Endothelial cell of umbilical vein (primary cell): Measurements from ENCODE around the gene ACTG2. TPM values are rescaled to one million over a fixed set of nuclear protein-coding genes. Genes with fewer than 3 reads are reported as not detected.

Source experiments
- BruUV-seq: library from RNA; stranded (reverse); fragments of 400-500 nt; replicated peaks from 2 replicates; lab custom pipeline; 2021; lab: Mats Ljungman, UMichigan
- CTCF ChIA-PET: fragments of 300-600, 350-600 bp; sonication (Branson Sonifier 250); formaldehyde crosslinking; loops from one replicate; lab custom pipeline; 2021; ENCODE audit warnings: antibody characterized with exemption, inconsistent platforms; lab: Charles Lee
- POLR2A ChIA-PET: fragments of 300-600, 350-600 bp; sonication (Branson Sonifier 250); formaldehyde crosslinking; loops from one replicate; lab custom pipeline; 2021; ENCODE audit warnings: antibody characterized with exemption, inconsistent platforms; lab: Charles Lee
- DNase-seq: peaks from one replicate; pipeline ENCODE4 v3.0.0-alpha.2; 2011; ENCODE audit warnings: low read depth, low spot score
- FAIRE-seq: peaks from 2 replicates; lab custom pipeline; 2011; peaks lifted over from hg19 to GRCh38; lab: Jason Lieb, UNC
- H2AFZ ChIP-seq: 2 replicates; pipeline ENCODE4 v1.6.0; 2012; ENCODE audit warnings: low read depth, low read length, control low read depth, inconsistent platforms
- H3K27ac ChIP-seq: 2 replicates; pipeline ENCODE4 v1.5.1; 2011; ENCODE audit warnings: low read depth, mild to moderate bottlenecking, control low read depth, low read length, moderate library complexity; ENCODE audit not compliant: insufficient read depth
- H3K27me3 ChIP-seq, 2 experiments: 2 replicates each; pipeline versions ENCODE4 v1.6.0 to v1.6.1; 2011; ENCODE audit warnings: low read length in 2 of 2, mixed read lengths in 1 of 2; ENCODE audit not compliant: control insufficient read depth in 2 of 2, insufficient read depth in 2 of 2
- H3K36me3 ChIP-seq, 2 experiments: 2 replicates in 1 of 2; 3 replicates in 1 of 2; pipeline ENCODE4 v1.5.1; 2011; ENCODE audit warnings: low read length in 2 of 2, mild to moderate bottlenecking in 1 of 2, moderate library complexity in 1 of 2; ENCODE audit not compliant: control insufficient read depth in 2 of 2, insufficient read depth in 2 of 2; ENCODE audit errors: extremely low read depth in 1 of 2
- H3K4me1 ChIP-seq: 3 replicates; pipeline ENCODE4 v1.5.1; 2011; ENCODE audit warnings: mild to moderate bottlenecking, low read length; ENCODE audit not compliant: control insufficient read depth, insufficient read depth; ENCODE audit errors: extremely low read depth
- H3K4me2 ChIP-seq: 2 replicates; pipeline ENCODE4 v1.6.1; 2011; ENCODE audit warnings: low read length, control low read depth, mixed read lengths; ENCODE audit not compliant: insufficient read depth
- H3K4me3 ChIP-seq, 3 experiments: fragments of 200-600 bp in 1 of 3; sonication (generic), shearing (Covaris generic) in 1 of 3; replicated peaks in 1 of 3; 2 replicates each; pipeline ENCODE4 v1.5.1; 2011 to 2016; ENCODE audit warnings: control low read depth in 3 of 3, low read length in 3 of 3, mild to moderate bottlenecking in 2 of 3, inconsistent platforms in 1 of 3, low read depth in 1 of 3, moderate library complexity in 1 of 3; ENCODE audit not compliant: insufficient read depth in 1 of 3
- H3K79me2 ChIP-seq: 2 replicates; pipeline ENCODE4 v1.6.0; 2012; ENCODE audit warnings: low read length, inconsistent platforms; ENCODE audit not compliant: control insufficient read depth, insufficient read depth
- H3K9ac ChIP-seq: replicated peaks from 2 replicates; pipeline ENCODE3; 2011; ENCODE audit warnings: low read length, control low read depth; ENCODE audit not compliant: insufficient read depth; ENCODE audit errors: extremely low read depth
- H3K9me1 ChIP-seq: replicated peaks from 3 replicates; pipeline ENCODE4 v1.6.0; 2011; ENCODE audit warnings: mild to moderate bottlenecking, low read length; ENCODE audit not compliant: control insufficient read depth, insufficient read depth; ENCODE audit errors: extremely low read depth
- H3K9me3 ChIP-seq: replicated peaks from 2 replicates; pipeline ENCODE4 v1.5.1; 2012; ENCODE audit warnings: low read length, inconsistent platforms; ENCODE audit not compliant: control insufficient read depth, insufficient read depth
- H4K20me1 ChIP-seq: replicated peaks from 2 replicates; pipeline ENCODE3; 2011; ENCODE audit warnings: mild to moderate bottlenecking, low read length; ENCODE audit not compliant: control insufficient read depth, insufficient read depth; ENCODE audit errors: extremely low read depth
- CTCF ChIP-seq, 2 donors: IDR thresholded peaks; 1 replicate in 1 of 2; 2 replicates in 1 of 2; pipeline ENCODE4 v1.5.1; 2011; ENCODE audit warnings: low read length in 2 of 2, mild to moderate bottlenecking in 2 of 2, moderate library complexity in 2 of 2, control low read depth in 1 of 2, inconsistent platforms in 1 of 2, low read depth in 1 of 2; ENCODE audit not compliant: insufficient read depth in 1 of 2; ENCODE audit errors: extremely low read depth in 1 of 2
- EZH2 ChIP-seq: IDR thresholded peaks from 2 replicates; pipeline ENCODE4 v1.6.1; 2012; ENCODE audit warnings: borderline replicate concordance, low read depth, mild to moderate bottlenecking, moderate library complexity, low read length, inconsistent platforms; ENCODE audit not compliant: severe bottlenecking
- FOS ChIP-seq: IDR thresholded peaks from 2 replicates; pipeline ENCODE4 v1.6.1; 2011; ENCODE audit warnings: mild to moderate bottlenecking, low read length, moderate library complexity, borderline replicate concordance; ENCODE audit not compliant: insufficient read depth
- JUN ChIP-seq: IDR thresholded peaks from 2 replicates; pipeline ENCODE4 v1.6.1; 2011; ENCODE audit warnings: borderline replicate concordance, low read depth; ENCODE audit not compliant: insufficient read length, insufficient read depth
- MAX ChIP-seq: IDR thresholded peaks from 2 replicates; pipeline ENCODE4 v1.6.1; 2011; ENCODE audit not compliant: insufficient read depth, insufficient read length
- MYC ChIP-seq: IDR thresholded peaks from one replicate; pipeline ENCODE4 v1.6.1; 2011; ENCODE audit warnings: mild to moderate bottlenecking, low read depth, low read length
- POLR2A ChIP-seq: IDR thresholded peaks from 2 replicates; pipeline ENCODE4 v1.6.1; 2012; ENCODE audit warnings: low read depth, mild to moderate bottlenecking, control low read depth, low read length
- POLR2AphosphoS5 ChIP-seq: IDR thresholded peaks from 2 replicates; pipeline ENCODE4 v1.6.1; 2012; ENCODE audit warnings: low read depth, mild to moderate bottlenecking, control low read depth, low read length, moderate library complexity; ENCODE audit not compliant: insufficient read depth
- dilution Hi-C: fragments of 300-500 bp; cut with MboI; formaldehyde crosslinking; loops from one replicate; pipeline ENCODE4 v1.15.0; 2019; ENCODE audit warnings: low sequenced_read_pairs; ENCODE audit not compliant: extremely low pct_ligation_motif_present
- intact Hi-C: fragments of 100-400 bp; cut with micrococcal nuclease; formaldehyde crosslinking; loops from one replicate; pipeline ENCODE4 v1.10.0; 2022
- polyA plus RNA-seq, 4 experiments: library from polyadenylated mRNA; depleted of rRNA in 3 of 4; stranded (reverse) in 3 of 4; unstranded in 1 of 4; fragments of >200 nt; gene quantifications; 2 replicates each; pipeline versions ENCODE4 v1.2.1 to v1.2.3, GENCODE V29; 2011 to 2012; ENCODE audit warnings: missing spikeins in 1 of 4
- total RNA-seq: library from RNA; stranded (reverse); gene quantifications from 2 replicates; pipeline ENCODE4 v1.2.3, GENCODE V29; 2021

The ACTG2 gene
- total and polyA plus RNA-seq, 2 donors (not counting 3 experiments of a cell fraction or from before 2014, with no cell fraction given) = not detected

- no peaks in the 10 kb centered on the region for H3K27me3 ChIP-seq
- H3K36me3 ChIP-seq = peaks cover 0 to 3% of the 10 kb centered on the region in 2 experiments
- TF ChIP-seq EZH2 (no peak), MAX (no peak), POLR2A (no peak), MYC (no peak), JUN (no peak), FOS (no peak), CTCF (IDR thresholded peaks at IDR 0.05; ENCODE audit: extremely low read depth in 1 of 2, insufficient read depth in 1 of 2, low read depth in 1 of 2, low read length in 2 of 2) (no peak), POLR2AphosphoS5 (no peak)
- H4K20me1 ChIP-seq = peaks cover 3% of the 10 kb centered on the region
- H3K4me1 ChIP-seq = peaks cover 10% of the 10 kb centered on the region
- H3K9me3 ChIP-seq = no peaks in the 10 kb centered on the region
- H3K9me1 ChIP-seq = no peaks in the 10 kb centered on the region
- H2AFZ ChIP-seq = no peak overlapping the region
- BruUV-seq = no TSS peak
- no peak overlapping the region for H3K9ac ChIP-seq
- no peak overlapping the region for H3K4me2 ChIP-seq
- H3K27ac ChIP-seq = no peak overlapping the region
- FAIRE-seq = no peak
- ChIA-PET CTCF (interaction anchor here (1.3 kb wide), 1 partner anchor 106 kb away, joined by 5 read pairs; no protein-coding TSS in a partner anchor), POLR2A (no interaction called here)
- intact Hi-C loops = no loop called here
- H3K4me3 ChIP-seq = no peak overlapping the region
- dilution Hi-C loops = no loop called here
- H3K79me2 ChIP-seq = peaks cover 66% of the 10 kb centered on the region
- no peak for DNase-seq
Measured at GRCh38 chr2:73933194-73933593, 40.4 kb downstream of the ACTG2 start.
